PFSK-1 (cell line): ENCODE results near the gene FAM24B.

Experiments used
- FOXP2 ChIP-seq: optimal IDR thresholded peaks from 2 replicates; pipeline ENCODE3; 2011; ENCODE audit warnings: borderline replicate concordance, control low read depth, inconsistent platforms; ENCODE audit not compliant: insufficient read depth; ENCODE audit errors: extremely low read length, extremely low read depth
- POLR2AphosphoS5 ChIP-seq: IDR thresholded peaks from 2 replicates; pipeline ENCODE4 v1.6.1; 2012; ENCODE audit warnings: low read depth, mild to moderate bottlenecking, control low read depth, low read length, moderate library complexity
- SIN3A ChIP-seq: IDR thresholded peaks from 2 replicates; pipeline ENCODE4 v1.6.1; 2012; ENCODE audit warnings: mild to moderate bottlenecking, low read length, moderate library complexity, borderline replicate concordance; ENCODE audit not compliant: insufficient read depth
- TAF1 ChIP-seq: IDR thresholded peaks from 2 replicates; pipeline ENCODE4 v1.6.1; 2012; ENCODE audit warnings: low read length, control low read depth, borderline replicate concordance; ENCODE audit not compliant: insufficient read depth
- TF ChIP-seq, protein P1 (sequence below), 2 experiments: IDR thresholded peaks; 2 replicates each; pipeline versions ENCODE4 v1.6.1 to v1.8.0; 2011 to 2012; ENCODE audit warnings: low read depth in 2 of 2, low read length in 2 of 2, control low read depth in 1 of 2, inconsistent platforms in 1 of 2, mild to moderate bottlenecking in 1 of 2, moderate library complexity in 1 of 2; ENCODE audit not compliant: insufficient read depth in 1 of 2

The FAM24B gene

DNA sequence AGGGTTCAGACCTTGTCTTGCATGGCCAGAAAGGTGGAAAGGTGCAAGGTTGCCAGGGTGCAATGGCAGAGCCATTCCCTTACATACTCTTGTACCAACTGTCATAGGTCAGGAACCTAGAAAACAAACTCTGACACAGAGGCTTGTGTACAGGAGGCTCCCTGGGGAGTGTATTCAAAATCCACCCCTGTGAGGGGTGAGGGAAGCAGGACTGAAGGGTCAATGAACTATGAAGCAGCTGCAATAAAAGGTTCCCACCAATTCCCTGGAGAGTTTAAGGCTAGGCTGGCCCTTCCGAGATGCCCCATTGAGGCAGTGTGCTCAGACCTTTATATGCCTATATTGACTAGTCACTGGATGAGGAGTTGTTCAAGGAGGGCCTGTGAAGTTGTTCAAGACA, 19.9 kb downstream of the FAM24B start:
- no peak for TF ChIP-seq FOXP2
- TF ChIP-seq POLR2AphosphoS5, result no peak
- TF ChIP-seq, protein P1, sequence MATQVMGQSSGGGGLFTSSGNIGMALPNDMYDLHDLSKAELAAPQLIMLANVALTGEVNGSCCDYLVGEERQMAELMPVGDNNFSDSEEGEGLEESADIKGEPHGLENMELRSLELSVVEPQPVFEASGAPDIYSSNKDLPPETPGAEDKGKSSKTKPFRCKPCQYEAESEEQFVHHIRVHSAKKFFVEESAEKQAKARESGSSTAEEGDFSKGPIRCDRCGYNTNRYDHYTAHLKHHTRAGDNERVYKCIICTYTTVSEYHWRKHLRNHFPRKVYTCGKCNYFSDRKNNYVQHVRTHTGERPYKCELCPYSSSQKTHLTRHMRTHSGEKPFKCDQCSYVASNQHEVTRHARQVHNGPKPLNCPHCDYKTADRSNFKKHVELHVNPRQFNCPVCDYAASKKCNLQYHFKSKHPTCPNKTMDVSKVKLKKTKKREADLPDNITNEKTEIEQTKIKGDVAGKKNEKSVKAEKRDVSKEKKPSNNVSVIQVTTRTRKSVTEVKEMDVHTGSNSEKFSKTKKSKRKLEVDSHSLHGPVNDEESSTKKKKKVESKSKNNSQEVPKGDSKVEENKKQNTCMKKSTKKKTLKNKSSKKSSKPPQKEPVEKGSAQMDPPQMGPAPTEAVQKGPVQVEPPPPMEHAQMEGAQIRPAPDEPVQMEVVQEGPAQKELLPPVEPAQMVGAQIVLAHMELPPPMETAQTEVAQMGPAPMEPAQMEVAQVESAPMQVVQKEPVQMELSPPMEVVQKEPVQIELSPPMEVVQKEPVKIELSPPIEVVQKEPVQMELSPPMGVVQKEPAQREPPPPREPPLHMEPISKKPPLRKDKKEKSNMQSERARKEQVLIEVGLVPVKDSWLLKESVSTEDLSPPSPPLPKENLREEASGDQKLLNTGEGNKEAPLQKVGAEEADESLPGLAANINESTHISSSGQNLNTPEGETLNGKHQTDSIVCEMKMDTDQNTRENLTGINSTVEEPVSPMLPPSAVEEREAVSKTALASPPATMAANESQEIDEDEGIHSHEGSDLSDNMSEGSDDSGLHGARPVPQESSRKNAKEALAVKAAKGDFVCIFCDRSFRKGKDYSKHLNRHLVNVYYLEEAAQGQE (IDR thresholded peaks at IDR 0.05; ENCODE audit: insufficient read depth in 1 of 2, low read depth in 2 of 2, low read length in 2 of 2), result no peak
- TF ChIP-seq TAF1, result no peak
- TF ChIP-seq SIN3A, result no peak

GRCh38 chr10:122856902-122857301, 22.5 kb downstream of the FAM24B start:
- TF ChIP-seq, protein P1 (IDR thresholded peaks at IDR 0.05; ENCODE audit: insufficient read depth in 1 of 2, low read depth in 2 of 2, low read length in 2 of 2), result no peak
- TF ChIP-seq FOXP2 (no peak), SIN3A (no peak)

DNA sequence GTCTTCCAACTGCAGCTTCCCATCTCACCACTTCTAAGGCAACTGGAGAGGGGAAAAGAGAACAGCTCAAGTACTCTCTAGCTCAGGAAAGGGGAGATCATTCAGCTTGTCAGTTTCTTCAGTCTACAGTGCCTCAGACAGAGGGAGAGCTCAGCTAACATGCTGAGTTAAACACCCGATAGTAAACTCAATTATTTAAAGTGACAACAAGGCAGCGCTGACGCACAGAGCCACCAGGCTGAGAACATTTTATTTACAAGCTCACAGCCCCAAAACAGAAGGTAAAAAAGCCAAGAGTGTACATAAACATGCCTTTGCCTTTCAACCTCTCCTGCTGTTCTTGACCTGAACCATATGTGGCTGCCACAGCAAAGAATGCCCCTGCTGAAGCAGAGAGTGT, 23.6 kb downstream of the FAM24B start:
- TF ChIP-seq, protein P1 (IDR thresholded peaks at IDR 0.05; ENCODE audit: insufficient read depth in 1 of 2, low read depth in 2 of 2, low read length in 2 of 2), result no peak
- no peak for TF ChIP-seq FOXP2
- no peak for TF ChIP-seq POLR2AphosphoS5
- no peak for TF ChIP-seq TAF1
- TF ChIP-seq SIN3A, result no peak

DNA sequence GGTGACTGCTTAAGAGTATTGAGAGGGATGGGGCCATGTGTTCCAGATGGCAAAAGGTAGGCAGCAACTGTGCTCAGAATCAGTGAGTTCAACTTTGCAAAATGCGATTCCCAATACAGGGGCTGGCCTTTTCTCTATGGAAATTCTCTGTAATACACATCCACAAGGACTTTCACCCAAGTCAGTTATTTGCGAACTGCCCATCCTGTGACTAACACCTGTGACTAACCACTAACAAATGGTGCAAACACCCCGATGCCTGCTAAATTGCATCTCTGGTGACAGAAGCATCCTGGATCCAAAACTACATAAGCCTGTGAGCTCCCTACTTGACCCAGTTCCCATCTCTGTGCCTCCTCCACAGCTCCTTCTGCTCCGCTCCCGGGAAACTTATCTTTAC, 24.7 kb downstream of the FAM24B start:
- TF ChIP-seq TAF1 (no peak), FOXP2 (no peak), POLR2AphosphoS5 (no peak), SIN3A (no peak)
- TF ChIP-seq, protein P1 (IDR thresholded peaks at IDR 0.05; ENCODE audit: insufficient read depth in 1 of 2, low read depth in 2 of 2, low read length in 2 of 2), result no peak

- TF ChIP-seq TAF1 (no peak), SIN3A (no peak), POLR2AphosphoS5 (no peak), FOXP2 (no peak)
- TF ChIP-seq, protein P1 (IDR thresholded peaks at IDR 0.05; ENCODE audit: insufficient read depth in 1 of 2, low read depth in 2 of 2, low read length in 2 of 2), result no peak
Measured at GRCh38 chr10:122853665-122854313, 25.6 kb downstream of the FAM24B start.
